Measurements from ENCODE around the gene FADS1.

The FADS1 gene

GRCh38 chr11:61782841-61783240, 34.0 kb downstream of the FADS1 start:
- no peak overlapping the region for H3K4me3 ChIP-seq
- peaks cover 29 to 56% (median 38%) of the 10 kb centered on the region in 11 experiments for H3K36me3 ChIP-seq
- H4K20me1 ChIP-seq: peaks cover 6 to 65% (median 37%) of the 10 kb centered on the region in 11 experiments; a peak in 17 of 22 replicates
- no peaks in the 10 kb centered on the region for H3K9me3 ChIP-seq (replicated peaks in 1 of 11)
- H3K27me3 ChIP-seq: no peaks in the 10 kb centered on the region
- H3K4me2 ChIP-seq: no peak overlapping the region
- no peak overlapping the region for H3K27ac ChIP-seq
- H3K4me1 ChIP-seq: peaks cover 13 to 34% (median 27%) of the 10 kb centered on the region in 10 experiments; a peak in 19 of 20 replicates
- peak overlapping the region in 1 of 11 experiments; percentile 30; a peak in 1 of 22 replicates for H3K9ac ChIP-seq
- no peak for TF ChIP-seq Cebpa-rat (IDR thresholded peaks at IDR 0.05)

GRCh38 chr11:61782299-61782698, 34.5 kb downstream of the FADS1 start:
- Histone ChIP-seq H3K4me1 (peaks cover 18 to 34% (median 27%) of the 10 kb centered on the region in 10 experiments; a peak in 19 of 20 replicates), H3K9me3 (replicated peaks in 1 of 11) (no peaks in the 10 kb centered on the region), H3K36me3 (peaks cover 24 to 50% (median 33%) of the 10 kb centered on the region in 11 experiments), H3K4me2 (no peak overlapping the region), H3K27me3 (no peaks in the 10 kb centered on the region), H3K27ac (no peak overlapping the region), H3K4me3 (no peak overlapping the region), H4K20me1 (peaks cover 6 to 60% (median 31%) of the 10 kb centered on the region in 11 experiments; a peak in 17 of 22 replicates), H3K9ac (peak overlapping the region in 1 of 11 experiments; percentile 30; a peak in 1 of 22 replicates)
- TF ChIP-seq Cebpa-rat (IDR thresholded peaks at IDR 0.05): no peak

- no peaks in the 10 kb centered on the region for H3K9me3 ChIP-seq (replicated peaks in 1 of 11)
- H3K27ac ChIP-seq: no peak overlapping the region
- no peaks in the 10 kb centered on the region for H3K27me3 ChIP-seq
- peaks cover 17 to 43% (median 26%) of the 10 kb centered on the region in 11 experiments for H3K36me3 ChIP-seq
- H3K9ac ChIP-seq: no peak overlapping the region
- no peak for TF ChIP-seq Cebpa-rat (IDR thresholded peaks at IDR 0.05)
- H3K4me2 ChIP-seq: no peak overlapping the region
- H3K4me3 ChIP-seq: no peak overlapping the region
- peaks cover 21 to 34% (median 28%) of the 10 kb centered on the region in 10 experiments; a peak in 19 of 20 replicates for H3K4me1 ChIP-seq
- H4K20me1 ChIP-seq: peaks cover 5 to 58% (median 24%) of the 10 kb centered on the region in 11 experiments; a peak in 16 of 22 replicates
Observed at GRCh38 chr11:61781585-61781984, 35.2 kb downstream of the FADS1 start.

GRCh38 chr11:61780581-61781162, 36.1 kb downstream of the FADS1 start:
- H3K27ac ChIP-seq: peak overlapping the region in 1 of 11 experiments; percentile 11; a peak in 1 of 22 replicates
- no peak for TF ChIP-seq Cebpa-rat (IDR thresholded peaks at IDR 0.05)

GRCh38 chr11:61779666-61780525, 36.9 kb downstream of the FADS1 start:
- Histone ChIP-seq H3K27ac (no peak overlapping the region; a peak in 1 of 22 replicates), H4K20me1 (peaks cover 0 to 45% (median 7%) of the 10 kb centered on the region in 11 experiments; a peak in 11 of 22 replicates), H3K9me3 (replicated peaks in 1 of 11) (no peaks in the 10 kb centered on the region), H3K4me1 (peaks cover 14 to 39% (median 27%) of the 10 kb centered on the region in 10 experiments; a peak in 19 of 20 replicates), H3K27me3 (no peaks in the 10 kb centered on the region), H3K9ac (no peak overlapping the region), H3K4me2 (peak overlapping the region in 1 of 11 experiments; percentile 9; a peak in 2 of 22 replicates), H3K4me3 (no peak overlapping the region), H3K36me3 (peaks cover under 1 to 26% (median 12%) of the 10 kb centered on the region in 11 experiments; a peak in 15 of 22 replicates)
- no peak for TF ChIP-seq Cebpa-rat (IDR thresholded peaks at IDR 0.05)

More at GRCh38 chr11:61780581-61781162, 36.1 kb downstream of the FADS1 start:
- Histone ChIP-seq H3K9me3 (replicated peaks in 1 of 11) (no peaks in the 10 kb centered on the region), H3K27me3 (no peaks in the 10 kb centered on the region), H4K20me1 (peaks cover 0 to 52% (median 15%) of the 10 kb centered on the region in 11 experiments; a peak in 15 of 22 replicates), H3K9ac (no peak overlapping the region), H3K4me3 (no peak overlapping the region), H3K4me1 (peaks cover 14 to 39% (median 28%) of the 10 kb centered on the region in 10 experiments; a peak in 19 of 20 replicates), H3K36me3 (peaks cover 8 to 34% (median 17%) of the 10 kb centered on the region in 11 experiments; a peak in 21 of 22 replicates), H3K4me2 (no peak overlapping the region; a peak in 1 of 22 replicates)

- Histone ChIP-seq H3K27ac (no peak overlapping the region), H3K9ac (no peak overlapping the region), H3K9me3 (replicated peaks in 1 of 11) (no peaks in the 10 kb centered on the region), H3K36me3 (peaks cover 0 to 18% (median 4%) of the 10 kb centered on the region in 11 experiments; a peak in 7 of 22 replicates), H3K27me3 (no peaks in the 10 kb centered on the region), H4K20me1 (peaks cover 0 to 36% (median 0%) of the 10 kb centered on the region in 11 experiments; a peak in 6 of 22 replicates), H3K4me2 (peak overlapping the region in 1 of 11 experiments; percentile 9; a peak in 1 of 22 replicates), H3K4me1 (peaks cover 14 to 34% (median 25%) of the 10 kb centered on the region in 10 experiments; a peak in 19 of 20 replicates), H3K4me3 (no peak overlapping the region)
- no peak for TF ChIP-seq Cebpa-rat (IDR thresholded peaks at IDR 0.05)
Observed at GRCh38 chr11:61778920-61779650, 37.7 kb downstream of the FADS1 start.

GRCh38 chr11:61778357-61778886, 38.4 kb downstream of the FADS1 start:
- Histone ChIP-seq H3K9ac (no peak overlapping the region), H3K4me1 (peaks cover 14 to 36% (median 24%) of the 10 kb centered on the region in 10 experiments; a peak in 19 of 20 replicates), H3K36me3 (peaks cover 0 to 12% (median 0%) of the 10 kb centered on the region in 11 experiments; a peak in 4 of 22 replicates), H4K20me1 (peaks cover 0 to 30% (median 0%) of the 10 kb centered on the region in 11 experiments; a peak in 4 of 22 replicates), H3K9me3 (replicated peaks in 1 of 11) (no peaks in the 10 kb centered on the region), H3K27me3 (no peaks in the 10 kb centered on the region), H3K4me2 (0 out of 22 replicates have a peak overlapping the region, but pooled peaks of 1 of the 11 experiments have one; percentile 84), H3K27ac (no peak overlapping the region), H3K4me3 (no peak overlapping the region)
- no peak for TF ChIP-seq Cebpa-rat (IDR thresholded peaks at IDR 0.05)

Measured in BLaER1 treated with 17β-estradiol and CSF1 and Interleukin-3, amounts not matched to agents 10 nM and 100 nM (cell line).